ENCODE results near the gene EEPD1. TPM values are rescaled to one million over a fixed set of nuclear protein-coding genes. Genes with fewer than 3 reads are reported as not detected.

EEPD1 gene
- total RNA-seq, 4 donors from 2014 or later: 1.8 to 18.4 (median 11.2) TPM

DNA sequence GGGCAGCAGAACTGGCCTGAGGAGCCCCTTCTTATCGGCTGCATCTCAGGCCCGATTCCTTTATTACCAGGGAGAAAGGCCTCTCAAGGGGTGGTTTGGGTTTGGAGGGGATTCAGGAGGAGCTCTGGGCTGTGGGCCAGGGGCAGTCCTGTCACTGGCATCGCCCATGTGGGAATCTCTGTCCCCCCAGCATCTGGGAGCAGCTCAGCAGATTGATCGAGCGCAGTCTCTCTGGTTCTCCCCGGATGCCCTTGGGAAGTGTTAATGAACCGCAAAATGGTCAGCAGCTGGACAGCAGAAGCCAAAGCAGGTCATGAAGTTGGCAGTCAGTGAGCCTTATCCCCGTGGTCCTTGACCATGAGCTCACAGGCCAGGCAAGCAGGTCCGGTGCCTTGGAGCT is 132.2 kb downstream of the EEPD1 start:
- Histone ChIP-seq H3K27ac (peak overlapping the region in 1 of 2 donors; percentile 24), H3K9me3 (no peaks in the 10 kb centered on the region), H3K36me3 (no peaks in the 10 kb centered on the region), H3K27me3 (no peaks in the 10 kb centered on the region), H3K4me3 (no peak overlapping the region), H3K4me1 (peaks cover 6 to 14% of the 10 kb centered on the region in 2 donors)
- no peak for TF ChIP-seq POLR2A (IDR thresholded peaks at IDR 0.05)
- TF ChIP-seq, protein P1, sequence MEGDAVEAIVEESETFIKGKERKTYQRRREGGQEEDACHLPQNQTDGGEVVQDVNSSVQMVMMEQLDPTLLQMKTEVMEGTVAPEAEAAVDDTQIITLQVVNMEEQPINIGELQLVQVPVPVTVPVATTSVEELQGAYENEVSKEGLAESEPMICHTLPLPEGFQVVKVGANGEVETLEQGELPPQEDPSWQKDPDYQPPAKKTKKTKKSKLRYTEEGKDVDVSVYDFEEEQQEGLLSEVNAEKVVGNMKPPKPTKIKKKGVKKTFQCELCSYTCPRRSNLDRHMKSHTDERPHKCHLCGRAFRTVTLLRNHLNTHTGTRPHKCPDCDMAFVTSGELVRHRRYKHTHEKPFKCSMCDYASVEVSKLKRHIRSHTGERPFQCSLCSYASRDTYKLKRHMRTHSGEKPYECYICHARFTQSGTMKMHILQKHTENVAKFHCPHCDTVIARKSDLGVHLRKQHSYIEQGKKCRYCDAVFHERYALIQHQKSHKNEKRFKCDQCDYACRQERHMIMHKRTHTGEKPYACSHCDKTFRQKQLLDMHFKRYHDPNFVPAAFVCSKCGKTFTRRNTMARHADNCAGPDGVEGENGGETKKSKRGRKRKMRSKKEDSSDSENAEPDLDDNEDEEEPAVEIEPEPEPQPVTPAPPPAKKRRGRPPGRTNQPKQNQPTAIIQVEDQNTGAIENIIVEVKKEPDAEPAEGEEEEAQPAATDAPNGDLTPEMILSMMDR (IDR thresholded peaks at IDR 0.05): no peak
- no peak for DNase-seq
- intact Hi-C loops (cut with DNase I; ENCODE audit: low total_unique reads): no loop called here

DNA sequence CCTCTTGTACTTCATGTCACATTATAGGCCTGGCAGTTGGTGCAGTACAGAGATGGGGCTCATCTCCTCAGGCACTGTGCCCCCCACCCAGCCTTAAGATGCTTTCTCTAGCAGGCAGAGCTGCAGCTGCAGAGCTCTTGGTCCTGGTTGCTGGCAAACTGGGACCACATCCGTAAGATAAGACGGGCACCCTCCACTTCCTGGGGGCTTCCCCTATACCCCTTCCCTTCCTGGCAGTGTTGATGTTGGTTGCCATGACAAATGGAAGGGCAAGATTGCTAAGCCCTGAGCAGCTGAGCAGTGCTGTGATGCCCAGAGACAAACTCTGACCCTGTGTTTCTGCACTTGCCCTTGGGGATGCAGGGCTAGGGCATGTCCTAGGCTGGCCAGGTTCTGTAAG is 133.2 kb downstream of the EEPD1 start:
- Histone ChIP-seq H3K27ac (peak overlapping the region in 1 of 2 donors; percentile 24), H3K9me3 (no peaks in the 10 kb centered on the region), H3K36me3 (no peaks in the 10 kb centered on the region), H3K4me1 (peaks cover 0 to 6% of the 10 kb centered on the region in 2 donors), H3K4me3 (no peak overlapping the region), H3K27me3 (no peaks in the 10 kb centered on the region)
- TF ChIP-seq, protein P1 (IDR thresholded peaks at IDR 0.05): no peak
- no peak for TF ChIP-seq POLR2A (IDR thresholded peaks at IDR 0.05)
- no peak for DNase-seq
- intact Hi-C loops (cut with DNase I; ENCODE audit: low total_unique reads): no loop called here

DNA sequence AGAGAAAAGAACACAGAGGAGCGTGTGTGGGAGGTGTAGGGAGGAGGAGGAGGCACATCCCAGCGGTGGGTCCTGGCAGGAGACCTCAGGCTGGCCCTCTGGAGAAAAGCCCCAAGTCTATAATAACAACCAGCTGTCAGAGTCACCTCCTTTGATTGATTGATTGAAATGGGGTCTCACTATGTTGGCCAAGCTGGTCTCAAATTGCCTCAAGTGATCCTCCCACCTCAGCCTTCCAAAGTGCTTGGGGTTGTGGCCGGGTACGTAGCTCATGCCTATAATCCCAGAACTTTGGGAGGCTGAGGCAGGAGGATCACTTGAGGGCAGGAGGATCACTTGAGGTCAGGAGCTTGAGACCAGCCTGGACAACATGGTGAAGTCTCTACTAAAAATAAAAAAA is 133.6 kb downstream of the EEPD1 start:
- Histone ChIP-seq H3K27me3 (no peaks in the 10 kb centered on the region), H3K9me3 (no peaks in the 10 kb centered on the region), H3K27ac (peak overlapping the region in 1 of 2 donors; percentile 24), H3K4me1 (peaks cover 0 to 3% of the 10 kb centered on the region in 2 donors), H3K36me3 (no peaks in the 10 kb centered on the region), H3K4me3 (no peak overlapping the region)
- TF ChIP-seq, protein P1 (IDR thresholded peaks at IDR 0.05): no peak
- TF ChIP-seq POLR2A (IDR thresholded peaks at IDR 0.05): no peak
- intact Hi-C loops (cut with DNase I; ENCODE audit: low total_unique reads): no loop called here
- no peak for DNase-seq

DNA sequence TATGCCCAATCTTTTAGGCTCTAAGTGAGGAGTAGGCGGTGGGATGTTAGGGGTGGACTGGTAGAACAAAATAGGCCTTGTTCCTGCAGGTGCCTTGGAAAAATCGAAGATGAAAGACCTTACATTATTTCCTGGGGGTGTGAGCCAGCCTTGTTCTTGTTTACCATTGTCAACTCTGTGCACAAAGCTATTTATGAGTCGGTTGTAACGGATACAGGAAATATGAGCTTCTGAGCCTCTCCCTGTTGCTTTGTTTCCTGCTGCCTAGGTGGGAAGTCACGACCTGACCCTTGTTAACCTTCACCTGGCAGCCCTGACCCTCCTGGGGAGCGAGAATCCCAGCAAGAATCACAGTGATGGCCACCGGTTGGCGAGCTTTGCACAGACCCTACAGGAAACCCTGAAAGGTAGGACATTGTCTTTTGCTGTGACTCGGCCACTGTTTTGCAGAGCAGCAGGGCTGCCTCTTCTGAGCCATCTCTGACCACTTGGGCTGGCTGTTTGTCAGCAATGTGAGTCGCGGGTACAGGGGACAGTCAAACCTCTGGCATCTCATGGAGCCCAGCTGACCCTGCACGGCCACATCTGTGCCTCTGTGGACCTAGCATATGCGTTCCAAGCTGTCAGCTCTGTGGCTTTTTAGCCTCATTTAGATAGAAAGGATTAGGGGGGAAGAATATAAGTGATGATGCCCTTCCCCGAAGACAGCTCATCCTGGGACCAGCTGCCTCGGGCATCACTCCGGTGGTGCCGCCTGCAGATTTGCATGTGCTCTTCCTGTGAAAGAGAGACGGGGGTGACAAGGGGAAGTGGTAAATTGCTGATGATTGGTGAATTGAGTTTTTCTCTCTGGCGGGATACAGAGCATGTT is 134.6 kb downstream of the EEPD1 start:
- H3K27me3 ChIP-seq: no peaks in the 10 kb centered on the region
- H3K9me3 ChIP-seq: no peaks in the 10 kb centered on the region
- H3K36me3 ChIP-seq: no peaks in the 10 kb centered on the region
- no peak overlapping the region for H3K4me3 ChIP-seq
- peak overlapping the region; percentile 6 to 24 for H3K27ac ChIP-seq
- no peak for DNase-seq
- intact Hi-C loops (cut with DNase I; ENCODE audit: low total_unique reads): no loop called here
- no peaks in the 10 kb centered on the region for H3K4me1 ChIP-seq
- TF ChIP-seq, protein P1 (IDR thresholded peaks at IDR 0.05): no peak
- no peak for TF ChIP-seq POLR2A (IDR thresholded peaks at IDR 0.05)

DNA sequence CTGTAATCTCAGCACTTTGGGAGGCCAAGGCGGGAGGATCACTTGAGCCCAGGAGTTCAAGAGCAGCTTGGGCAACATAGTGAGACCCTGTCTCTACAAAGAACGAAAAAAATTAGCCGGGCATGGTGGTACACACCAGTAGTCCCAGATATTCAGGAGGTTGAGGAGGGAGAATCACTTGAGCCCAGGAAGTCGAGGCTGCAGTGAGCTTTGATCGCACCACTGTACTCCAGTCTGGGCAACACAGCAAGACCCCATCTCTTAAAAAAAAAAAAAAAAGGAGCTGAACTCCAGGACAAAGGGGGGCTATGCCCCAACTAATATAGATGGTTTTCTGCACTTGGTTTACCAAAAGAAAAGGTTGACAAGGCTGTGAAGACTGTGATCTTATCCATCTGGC is 135.4 kb downstream of the EEPD1 start:
- H3K27ac ChIP-seq: no peak overlapping the region
- DNase-seq: no peak

More for the DNA sequence above, 135.4 kb downstream of the EEPD1 start:
- Histone ChIP-seq H3K27me3 (no peaks in the 10 kb centered on the region), H3K4me1 (no peaks in the 10 kb centered on the region), H3K36me3 (no peaks in the 10 kb centered on the region), H3K4me3 (no peak overlapping the region), H3K9me3 (no peaks in the 10 kb centered on the region)
- intact Hi-C loops (cut with DNase I; ENCODE audit: low total_unique reads): no loop called here
- TF ChIP-seq, protein P1 (IDR thresholded peaks at IDR 0.05): no peak
- TF ChIP-seq POLR2A (IDR thresholded peaks at IDR 0.05): no peak

Data from uterus (tissue), 4 donors.